ENCODE data around the gene ACOT7. TPM values are rescaled to one million over a fixed set of nuclear protein-coding genes. Genes with fewer than 3 reads are reported as not detected.

The ACOT7 gene
- total RNA-seq, 1 experiment from 2014 or later = 151 TPM

- Mint-ChIP-seq H3K27ac (no peak overlapping the region), H3K36me3 (no peaks in the 10 kb centered on the region), H3K27me3 (ENCODE audit: low read depth) (peaks cover 97% of the 10 kb centered on the region), H3K4me1 (peaks cover 20% of the 10 kb centered on the region), H3K4me3 (no peak overlapping the region), H3K9me3 (no peaks in the 10 kb centered on the region)
- CTCF ChIA-PET = interaction anchor here (1.1 to 6.9 kb wide), 8 partner anchors 13 to 179 kb away, joined by 3 to 281 read pairs (median 20); partner anchors contain the start of gene HES3
- POLR2A ChIA-PET = no interaction called here
- TF ChIP-seq GRHL2 (CRISPR knock-in tag; IDR thresholded peaks at IDR 0.05; ENCODE audit: insufficient replicate concordance, severe bottlenecking) = no peak
- TF ChIP-seq, protein P1, sequence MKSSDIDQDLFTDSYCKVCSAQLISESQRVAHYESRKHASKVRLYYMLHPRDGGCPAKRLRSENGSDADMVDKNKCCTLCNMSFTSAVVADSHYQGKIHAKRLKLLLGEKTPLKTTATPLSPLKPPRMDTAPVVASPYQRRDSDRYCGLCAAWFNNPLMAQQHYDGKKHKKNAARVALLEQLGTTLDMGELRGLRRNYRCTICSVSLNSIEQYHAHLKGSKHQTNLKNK (CRISPR knock-in tag; IDR thresholded peaks at IDR 0.05) = no peak
- no peak for TF ChIP-seq JUN (CRISPR knock-in tag; IDR thresholded peaks at IDR 0.05)
- TF ChIP-seq NR1H2 (CRISPR knock-in tag; IDR thresholded peaks at IDR 0.05) = no peak
- TF ChIP-seq, protein P2, sequence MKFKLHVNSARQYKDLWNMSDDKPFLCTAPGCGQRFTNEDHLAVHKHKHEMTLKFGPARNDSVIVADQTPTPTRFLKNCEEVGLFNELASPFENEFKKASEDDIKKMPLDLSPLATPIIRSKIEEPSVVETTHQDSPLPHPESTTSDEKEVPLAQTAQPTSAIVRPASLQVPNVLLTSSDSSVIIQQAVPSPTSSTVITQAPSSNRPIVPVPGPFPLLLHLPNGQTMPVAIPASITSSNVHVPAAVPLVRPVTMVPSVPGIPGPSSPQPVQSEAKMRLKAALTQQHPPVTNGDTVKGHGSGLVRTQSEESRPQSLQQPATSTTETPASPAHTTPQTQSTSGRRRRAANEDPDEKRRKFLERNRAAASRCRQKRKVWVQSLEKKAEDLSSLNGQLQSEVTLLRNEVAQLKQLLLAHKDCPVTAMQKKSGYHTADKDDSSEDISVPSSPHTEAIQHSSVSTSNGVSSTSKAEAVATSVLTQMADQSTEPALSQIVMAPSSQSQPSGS (CRISPR knock-in tag; IDR thresholded peaks at IDR 0.05; ENCODE audit: borderline replicate concordance, low read depth) = no peak
- TF ChIP-seq E2F1 (CRISPR knock-in tag; IDR thresholded peaks at IDR 0.05) = no peak
- TF ChIP-seq NFYB (CRISPR knock-in tag; conservative IDR thresholded peaks at IDR 0.05; ENCODE audit: low read depth) = no peak
- no peak for TF ChIP-seq TEAD1 (CRISPR knock-in tag; IDR thresholded peaks at IDR 0.05)
- no peak for TF ChIP-seq SOX15 (CRISPR knock-in tag; IDR thresholded peaks at IDR 0.05)
- TF ChIP-seq MYBL2 (CRISPR knock-in tag; IDR thresholded peaks at IDR 0.05) = no peak
- TF ChIP-seq ATF6 (CRISPR knock-in tag; IDR thresholded peaks at IDR 0.05) = no peak
- TF ChIP-seq ZNF423 (CRISPR knock-in tag; IDR thresholded peaks at IDR 0.05) = no peak
- TF ChIP-seq MAX (CRISPR knock-in tag; IDR thresholded peaks at IDR 0.05) = no peak
- TF ChIP-seq, protein P3, sequence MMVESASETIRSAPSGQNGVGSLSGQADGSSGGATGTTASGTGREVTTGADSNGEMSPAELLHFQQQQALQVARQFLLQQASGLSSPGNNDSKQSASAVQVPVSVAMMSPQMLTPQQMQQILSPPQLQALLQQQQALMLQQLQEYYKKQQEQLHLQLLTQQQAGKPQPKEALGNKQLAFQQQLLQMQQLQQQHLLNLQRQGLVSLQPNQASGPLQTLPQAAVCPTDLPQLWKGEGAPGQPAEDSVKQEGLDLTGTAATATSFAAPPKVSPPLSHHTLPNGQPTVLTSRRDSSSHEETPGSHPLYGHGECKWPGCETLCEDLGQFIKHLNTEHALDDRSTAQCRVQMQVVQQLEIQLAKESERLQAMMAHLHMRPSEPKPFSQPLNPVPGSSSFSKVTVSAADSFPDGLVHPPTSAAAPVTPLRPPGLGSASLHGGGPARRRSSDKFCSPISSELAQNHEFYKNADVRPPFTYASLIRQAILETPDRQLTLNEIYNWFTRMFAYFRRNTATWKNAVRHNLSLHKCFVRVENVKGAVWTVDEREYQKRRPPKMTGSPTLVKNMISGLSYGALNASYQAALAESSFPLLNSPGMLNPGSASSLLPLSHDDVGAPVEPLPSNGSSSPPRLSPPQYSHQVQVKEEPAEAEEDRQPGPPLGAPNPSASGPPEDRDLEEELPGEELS (CRISPR knock-in tag; IDR thresholded peaks at IDR 0.05) = no peak
- no peak for TF ChIP-seq ZNF219 (CRISPR knock-in tag; IDR thresholded peaks at IDR 0.05; ENCODE audit: borderline replicate concordance)
- TF ChIP-seq GTF2I (CRISPR knock-in tag; conservative IDR thresholded peaks at IDR 0.05) = no peak
- TF ChIP-seq, protein P4, sequence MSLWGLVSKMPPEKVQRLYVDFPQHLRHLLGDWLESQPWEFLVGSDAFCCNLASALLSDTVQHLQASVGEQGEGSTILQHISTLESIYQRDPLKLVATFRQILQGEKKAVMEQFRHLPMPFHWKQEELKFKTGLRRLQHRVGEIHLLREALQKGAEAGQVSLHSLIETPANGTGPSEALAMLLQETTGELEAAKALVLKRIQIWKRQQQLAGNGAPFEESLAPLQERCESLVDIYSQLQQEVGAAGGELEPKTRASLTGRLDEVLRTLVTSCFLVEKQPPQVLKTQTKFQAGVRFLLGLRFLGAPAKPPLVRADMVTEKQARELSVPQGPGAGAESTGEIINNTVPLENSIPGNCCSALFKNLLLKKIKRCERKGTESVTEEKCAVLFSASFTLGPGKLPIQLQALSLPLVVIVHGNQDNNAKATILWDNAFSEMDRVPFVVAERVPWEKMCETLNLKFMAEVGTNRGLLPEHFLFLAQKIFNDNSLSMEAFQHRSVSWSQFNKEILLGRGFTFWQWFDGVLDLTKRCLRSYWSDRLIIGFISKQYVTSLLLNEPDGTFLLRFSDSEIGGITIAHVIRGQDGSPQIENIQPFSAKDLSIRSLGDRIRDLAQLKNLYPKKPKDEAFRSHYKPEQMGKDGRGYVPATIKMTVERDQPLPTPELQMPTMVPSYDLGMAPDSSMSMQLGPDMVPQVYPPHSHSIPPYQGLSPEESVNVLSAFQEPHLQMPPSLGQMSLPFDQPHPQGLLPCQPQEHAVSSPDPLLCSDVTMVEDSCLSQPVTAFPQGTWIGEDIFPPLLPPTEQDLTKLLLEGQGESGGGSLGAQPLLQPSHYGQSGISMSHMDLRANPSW (CRISPR knock-in tag; conservative IDR thresholded peaks at IDR 0.05; ENCODE audit: low read depth) = no peak
- TF ChIP-seq, protein P5, sequence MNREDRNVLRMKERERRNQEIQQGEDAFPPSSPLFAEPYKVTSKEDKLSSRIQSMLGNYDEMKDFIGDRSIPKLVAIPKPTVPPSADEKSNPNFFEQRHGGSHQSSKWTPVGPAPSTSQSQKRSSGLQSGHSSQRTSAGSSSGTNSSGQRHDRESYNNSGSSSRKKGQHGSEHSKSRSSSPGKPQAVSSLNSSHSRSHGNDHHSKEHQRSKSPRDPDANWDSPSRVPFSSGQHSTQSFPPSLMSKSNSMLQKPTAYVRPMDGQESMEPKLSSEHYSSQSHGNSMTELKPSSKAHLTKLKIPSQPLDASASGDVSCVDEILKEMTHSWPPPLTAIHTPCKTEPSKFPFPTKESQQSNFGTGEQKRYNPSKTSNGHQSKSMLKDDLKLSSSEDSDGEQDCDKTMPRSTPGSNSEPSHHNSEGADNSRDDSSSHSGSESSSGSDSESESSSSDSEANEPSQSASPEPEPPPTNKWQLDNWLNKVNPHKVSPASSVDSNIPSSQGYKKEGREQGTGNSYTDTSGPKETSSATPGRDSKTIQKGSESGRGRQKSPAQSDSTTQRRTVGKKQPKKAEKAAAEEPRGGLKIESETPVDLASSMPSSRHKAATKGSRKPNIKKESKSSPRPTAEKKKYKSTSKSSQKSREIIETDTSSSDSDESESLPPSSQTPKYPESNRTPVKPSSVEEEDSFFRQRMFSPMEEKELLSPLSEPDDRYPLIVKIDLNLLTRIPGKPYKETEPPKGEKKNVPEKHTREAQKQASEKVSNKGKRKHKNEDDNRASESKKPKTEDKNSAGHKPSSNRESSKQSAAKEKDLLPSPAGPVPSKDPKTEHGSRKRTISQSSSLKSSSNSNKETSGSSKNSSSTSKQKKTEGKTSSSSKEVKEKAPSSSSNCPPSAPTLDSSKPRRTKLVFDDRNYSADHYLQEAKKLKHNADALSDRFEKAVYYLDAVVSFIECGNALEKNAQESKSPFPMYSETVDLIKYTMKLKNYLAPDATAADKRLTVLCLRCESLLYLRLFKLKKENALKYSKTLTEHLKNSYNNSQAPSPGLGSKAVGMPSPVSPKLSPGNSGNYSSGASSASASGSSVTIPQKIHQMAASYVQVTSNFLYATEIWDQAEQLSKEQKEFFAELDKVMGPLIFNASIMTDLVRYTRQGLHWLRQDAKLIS (CRISPR knock-in tag; IDR thresholded peaks at IDR 0.05; ENCODE audit: borderline replicate concordance) = no peak
- TF ChIP-seq ZNF512 (CRISPR knock-in tag; IDR thresholded peaks at IDR 0.05; ENCODE audit: borderline replicate concordance) = no peak
- DNase-seq (ENCODE audit: low spot score) (no peak), ATAC-seq (no peak)
These were observed 24.5 kb upstream of the ACOT7 start for GRCh38 chr1:6417961-6418667.
